H1 (cell line): ENCODE measurements around the gene MAGI1. TPM values are rescaled to one million over a fixed set of nuclear protein-coding genes. Genes with fewer than 3 reads are reported as not detected.

Experiments
- polyA plus RNA-seq, 7 experiments: library from polyadenylated mRNA; depleted of rRNA in 3 of 7; stranded (reverse) in 5 of 7; unstranded in 2 of 7; fragments of >200 nt in 5 of 7; fragments of 200-250 nt in 2 of 7; gene quantifications; 1 replicate in 5 of 7; 2 replicates in 1 of 7; 4 replicates in 1 of 7; pipeline versions ENCODE4 v1.2.1 to v1.2.3, GENCODE V29; 2011 to 2013; ENCODE audit warnings: missing spikeins in 2 of 7, mixed read lengths in 2 of 7
- total RNA-seq: library from RNA; stranded (reverse); fragmentation: NEBNext Ultra II Directional; extraction: Animal tissue kit (Norgen Biotek cat#: 25700); gene quantifications from 2 replicates; pipeline ENCODE4 v1.2.1, GENCODE V29; 2021
- TF ChIP-seq, protein P1 (sequence below): IDR thresholded peaks from 2 replicates; pipeline ENCODE4 v1.6.1; 2012; ENCODE audit warnings: low read length, inconsistent platforms

The MAGI1 gene
- total and polyA plus RNA-seq, 2 of the 8 experiments (the other 6 are each of a cell fraction or from before 2014, with no cell fraction given), result 19.8 to 78.0 TPM

DNA sequence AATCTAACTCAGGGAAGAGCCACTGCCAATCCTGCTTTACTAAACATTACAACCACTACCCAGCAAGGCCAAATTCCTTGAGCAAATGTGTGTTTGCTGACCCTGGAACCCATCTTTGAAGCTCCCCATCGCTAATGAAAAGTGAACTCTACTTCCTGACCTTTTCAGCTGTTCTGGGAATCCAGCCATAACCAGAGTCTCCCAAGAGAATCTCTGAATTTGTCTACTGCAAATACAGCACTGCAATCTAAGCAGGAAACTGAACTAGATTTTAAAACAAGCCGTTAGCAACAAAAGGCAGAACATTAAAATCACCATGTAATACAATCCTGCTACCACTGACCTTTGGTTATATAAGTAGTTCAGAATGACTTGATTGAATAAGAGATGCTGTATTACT is 309.2 kb downstream of the MAGI1 start (continued):
- TF ChIP-seq, protein P1, sequence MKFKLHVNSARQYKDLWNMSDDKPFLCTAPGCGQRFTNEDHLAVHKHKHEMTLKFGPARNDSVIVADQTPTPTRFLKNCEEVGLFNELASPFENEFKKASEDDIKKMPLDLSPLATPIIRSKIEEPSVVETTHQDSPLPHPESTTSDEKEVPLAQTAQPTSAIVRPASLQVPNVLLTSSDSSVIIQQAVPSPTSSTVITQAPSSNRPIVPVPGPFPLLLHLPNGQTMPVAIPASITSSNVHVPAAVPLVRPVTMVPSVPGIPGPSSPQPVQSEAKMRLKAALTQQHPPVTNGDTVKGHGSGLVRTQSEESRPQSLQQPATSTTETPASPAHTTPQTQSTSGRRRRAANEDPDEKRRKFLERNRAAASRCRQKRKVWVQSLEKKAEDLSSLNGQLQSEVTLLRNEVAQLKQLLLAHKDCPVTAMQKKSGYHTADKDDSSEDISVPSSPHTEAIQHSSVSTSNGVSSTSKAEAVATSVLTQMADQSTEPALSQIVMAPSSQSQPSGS, result no peak
- TF ChIP-seq, all 59 proteins: peak for 0
